ENCODE results near the gene COL7A1.
A peak's percentile ranks its signal among the peaks of the same experiment; 100 is the strongest.
"Not testable (repeated sequence)": the region's sequence is repeated elsewhere in the genome, so short reads cannot be mapped to it uniquely, and the experiment has no call there.

COL7A1 gene

DNA sequence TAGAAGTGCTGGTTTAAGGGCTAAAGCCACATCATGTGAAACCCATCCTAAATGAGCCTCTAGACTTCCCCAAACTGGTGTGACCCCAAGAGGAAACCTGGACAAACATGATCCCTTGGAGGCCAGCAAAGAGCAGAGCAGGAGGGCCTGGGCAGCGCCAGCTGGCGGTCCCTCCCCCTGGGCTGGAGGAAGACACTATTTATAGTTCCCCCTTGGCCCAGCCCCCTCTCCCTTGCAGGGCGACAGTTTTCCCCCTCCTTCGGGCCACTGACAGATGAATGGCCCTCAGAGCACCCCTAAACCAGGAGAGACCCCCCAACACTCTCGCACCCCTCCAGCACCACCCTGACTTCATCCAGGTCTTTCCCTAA lies 34.5 kb downstream of the COL7A1 start:
- DNase-seq, result no peak

DNA sequence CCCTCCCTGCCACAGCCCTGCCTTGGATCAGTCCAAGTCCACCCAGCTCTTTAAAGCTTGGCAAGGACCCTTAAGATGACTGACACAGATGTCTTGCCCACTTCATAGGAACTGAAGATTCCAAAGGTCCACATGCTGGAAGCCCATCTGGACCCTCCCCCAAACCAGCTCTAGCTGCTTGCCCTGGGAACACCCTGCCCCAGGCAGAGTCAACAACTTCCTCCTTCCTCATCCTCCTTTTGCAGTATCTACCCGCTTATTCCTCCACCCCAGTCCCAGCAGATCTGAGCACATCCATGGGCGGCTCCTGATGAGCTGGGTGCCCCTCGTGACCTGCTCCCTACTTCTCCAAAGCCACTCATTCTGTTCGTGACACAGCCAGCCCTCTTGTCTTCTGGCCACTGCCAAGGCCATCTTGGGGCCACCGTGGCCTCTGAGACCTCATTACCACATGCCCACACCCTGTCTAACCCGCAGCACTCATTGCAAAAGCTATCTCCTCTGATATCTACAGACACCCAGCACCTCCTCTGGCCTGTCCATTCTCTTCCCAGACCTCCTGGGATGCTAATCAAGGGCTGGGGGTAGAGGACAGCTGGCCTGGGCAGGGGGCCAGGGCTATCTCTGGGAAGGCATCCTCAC lies 36.5 kb downstream of the COL7A1 start:
- DNase-seq, result no peak

DNA sequence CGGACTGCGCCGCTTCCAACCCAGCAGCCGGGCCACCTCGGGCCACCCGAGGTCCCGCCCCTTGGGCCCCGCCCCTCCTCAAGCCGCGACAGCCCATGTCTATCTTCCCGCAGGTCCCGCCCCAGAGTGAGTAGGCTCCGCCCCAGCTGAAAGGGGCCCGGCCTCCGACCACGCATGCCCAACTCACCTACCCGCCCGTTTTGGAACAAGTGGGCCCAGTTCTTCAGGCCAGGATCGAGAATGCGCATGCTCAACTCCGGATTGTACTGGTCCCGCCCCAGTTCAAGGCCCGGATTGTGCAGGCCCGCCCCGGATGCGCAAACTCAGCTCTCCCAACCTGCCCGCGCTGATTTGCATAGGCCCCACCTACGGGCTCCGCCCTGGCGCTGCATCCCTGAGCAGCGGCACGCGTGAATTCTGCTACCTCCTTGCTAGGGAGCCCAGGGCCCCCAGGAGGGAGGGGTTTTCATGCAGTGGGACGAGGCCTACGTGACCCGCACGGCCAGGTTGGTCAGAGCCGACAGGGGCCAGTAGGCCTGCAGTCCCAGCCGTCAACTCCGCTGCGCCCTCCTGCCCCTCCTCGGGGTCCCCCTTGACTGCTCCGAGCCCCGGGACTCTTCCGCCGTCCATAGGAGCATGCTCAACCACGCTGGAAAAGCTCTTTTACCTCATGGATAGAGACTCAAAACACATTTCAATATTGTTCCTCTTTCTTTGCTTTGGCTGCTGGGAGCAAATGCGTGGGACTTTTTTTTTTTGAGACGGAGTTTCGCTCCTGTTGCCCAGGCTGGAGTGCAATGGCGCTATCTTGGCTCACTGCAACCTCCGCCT lies 38.1 kb downstream of the COL7A1 start, which contains the start of gene PFKFB4:
TSS of gene PFKFB4 (minus strand) at position 8 of the 831 bp plus-strand sequence. CDS start 26 bp downstream, outside the sequence.
- peak; percentile 95 for DNase-seq

DNA sequence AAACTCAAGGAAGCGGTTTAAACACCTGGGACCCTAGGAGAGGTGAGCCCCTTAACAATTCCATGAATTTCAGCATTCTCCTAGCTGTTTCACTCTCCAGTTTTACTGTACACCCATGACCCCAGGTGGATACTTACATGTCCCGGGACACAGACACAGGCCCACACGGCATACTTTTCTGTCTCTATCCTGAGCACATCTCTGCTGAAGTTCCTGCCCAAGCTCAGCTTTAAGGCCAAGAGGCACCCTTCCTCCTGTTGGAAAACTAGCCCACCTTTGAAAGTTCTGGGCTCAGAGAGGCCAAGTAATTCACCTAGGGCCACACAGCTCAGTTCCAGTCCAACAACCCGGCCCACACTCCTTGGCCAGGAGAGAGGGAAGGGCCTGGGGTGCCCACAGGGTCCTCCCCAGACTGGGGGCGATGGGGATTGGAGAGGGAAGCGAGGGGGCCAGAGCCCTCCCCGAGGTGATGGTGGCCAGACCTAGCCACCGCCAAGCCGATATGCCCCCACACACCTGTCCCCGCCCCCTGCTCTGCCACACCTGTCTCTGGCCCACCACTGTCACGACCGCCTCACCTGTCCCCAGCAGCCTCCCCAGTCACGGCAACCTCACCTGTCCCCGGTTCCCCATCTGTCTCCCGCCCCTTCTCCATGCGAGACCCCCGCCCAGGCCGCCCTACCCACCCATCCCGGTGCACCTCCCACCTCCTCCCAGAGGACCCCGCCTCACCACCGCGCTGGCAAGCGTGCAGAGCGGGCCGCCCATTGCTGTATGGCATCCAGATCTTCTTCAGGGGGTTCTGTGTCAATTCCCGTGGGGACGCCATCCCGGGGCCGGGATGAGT lies 39.0 kb downstream of the COL7A1 start:
- DNase-seq, result no peak

DNA sequence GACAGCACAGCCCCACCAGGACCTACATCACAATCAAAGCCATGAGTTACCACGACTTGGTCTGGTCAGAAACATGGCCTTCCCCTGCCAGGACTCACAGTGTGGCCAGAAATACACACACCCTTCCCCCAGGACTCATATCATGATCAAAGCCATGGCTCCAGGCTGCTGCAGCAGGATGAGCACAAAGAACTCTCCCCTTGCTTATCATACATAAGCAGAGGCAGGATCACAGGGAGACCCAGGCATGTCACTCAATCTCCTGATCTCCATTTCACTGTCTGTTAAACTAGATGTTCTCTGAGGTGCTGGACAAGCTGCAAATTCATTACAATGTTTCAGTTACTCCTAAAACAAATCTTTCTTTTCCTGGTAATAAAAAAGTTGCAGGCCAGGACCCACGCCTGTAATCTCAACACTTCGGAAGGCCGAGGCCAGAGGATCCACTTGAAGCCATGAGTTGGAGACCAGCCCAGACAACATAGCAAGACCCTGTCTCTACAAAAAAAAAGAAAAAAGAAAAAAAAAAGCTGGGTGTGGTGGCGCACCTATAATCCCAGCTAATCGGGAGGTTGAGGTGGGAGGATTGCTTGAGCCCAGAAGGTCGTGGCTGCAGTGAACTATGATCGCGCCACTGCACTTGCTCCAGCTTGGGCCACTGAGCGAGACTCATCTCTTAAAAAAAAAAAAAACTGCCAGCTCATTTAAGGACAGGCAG lies 39.7 kb downstream of the COL7A1 start:
- no peak for DNase-seq

DNA sequence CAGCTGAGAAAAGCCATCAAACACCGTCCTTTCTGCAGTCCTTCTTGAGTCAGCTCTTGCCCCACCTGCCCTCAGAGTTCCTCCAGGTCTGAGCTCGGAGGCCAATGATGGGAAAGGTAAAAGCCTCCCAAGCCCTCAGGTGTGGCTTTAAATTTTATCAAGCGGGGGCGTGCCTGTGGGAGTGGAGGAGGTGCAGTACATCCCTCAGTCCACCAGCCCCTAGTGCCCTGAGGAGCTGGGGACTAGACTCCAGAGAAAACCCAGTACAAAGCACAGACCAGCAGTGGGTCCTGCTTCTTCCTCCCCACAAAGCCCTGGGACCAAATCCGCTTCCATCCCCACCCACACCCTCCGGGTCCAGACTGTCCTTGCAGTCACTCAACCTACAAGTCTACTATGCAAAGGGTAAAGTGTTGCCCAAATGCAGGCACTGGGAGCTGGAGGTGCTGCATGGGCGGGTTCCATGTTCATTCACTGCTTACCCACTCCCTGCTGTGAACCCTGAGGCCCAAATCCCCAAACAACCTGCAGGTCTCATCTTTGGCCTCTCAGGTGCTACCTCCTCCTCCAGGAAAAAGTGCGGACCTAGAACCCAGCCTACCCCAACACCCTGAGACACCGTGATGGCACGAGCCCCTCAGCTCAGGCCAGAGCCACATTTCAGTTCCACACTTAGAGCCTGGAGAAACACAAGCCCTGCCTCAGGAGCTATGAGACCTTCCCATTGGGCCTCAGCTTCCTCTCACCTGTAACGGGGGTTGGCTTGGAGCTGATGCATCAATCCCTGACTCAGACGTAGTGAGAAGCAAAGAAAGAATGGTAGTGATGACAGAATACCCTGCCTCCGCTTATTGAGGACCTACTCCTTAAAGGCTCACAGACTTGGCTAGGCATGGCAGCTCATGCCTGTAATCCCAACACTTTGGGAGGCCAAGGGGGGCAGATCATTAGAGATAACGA lies 41.0 kb downstream of the COL7A1 start:
- no peak for DNase-seq

DNA sequence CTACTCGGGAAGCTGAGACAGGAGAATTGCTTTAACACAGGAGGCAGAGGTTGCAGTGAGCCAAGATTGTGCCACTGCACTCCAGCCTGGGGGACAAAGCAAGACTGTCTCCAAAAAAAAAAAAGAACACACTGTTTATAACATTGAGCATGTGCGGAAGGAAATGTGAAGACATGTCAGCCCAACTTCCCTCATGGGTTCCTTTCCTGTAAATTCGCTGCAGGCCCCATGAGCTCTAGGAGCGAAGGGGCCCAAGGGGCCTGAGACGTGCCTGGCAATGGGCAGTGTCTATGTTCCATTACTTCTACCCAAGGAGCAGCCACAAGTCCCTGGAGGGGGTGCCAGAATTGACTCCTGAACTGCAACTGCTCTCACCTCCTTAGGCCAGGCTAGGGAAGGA lies 41.8 kb downstream of the COL7A1 start:
- DNase-seq, result no peak

DNA sequence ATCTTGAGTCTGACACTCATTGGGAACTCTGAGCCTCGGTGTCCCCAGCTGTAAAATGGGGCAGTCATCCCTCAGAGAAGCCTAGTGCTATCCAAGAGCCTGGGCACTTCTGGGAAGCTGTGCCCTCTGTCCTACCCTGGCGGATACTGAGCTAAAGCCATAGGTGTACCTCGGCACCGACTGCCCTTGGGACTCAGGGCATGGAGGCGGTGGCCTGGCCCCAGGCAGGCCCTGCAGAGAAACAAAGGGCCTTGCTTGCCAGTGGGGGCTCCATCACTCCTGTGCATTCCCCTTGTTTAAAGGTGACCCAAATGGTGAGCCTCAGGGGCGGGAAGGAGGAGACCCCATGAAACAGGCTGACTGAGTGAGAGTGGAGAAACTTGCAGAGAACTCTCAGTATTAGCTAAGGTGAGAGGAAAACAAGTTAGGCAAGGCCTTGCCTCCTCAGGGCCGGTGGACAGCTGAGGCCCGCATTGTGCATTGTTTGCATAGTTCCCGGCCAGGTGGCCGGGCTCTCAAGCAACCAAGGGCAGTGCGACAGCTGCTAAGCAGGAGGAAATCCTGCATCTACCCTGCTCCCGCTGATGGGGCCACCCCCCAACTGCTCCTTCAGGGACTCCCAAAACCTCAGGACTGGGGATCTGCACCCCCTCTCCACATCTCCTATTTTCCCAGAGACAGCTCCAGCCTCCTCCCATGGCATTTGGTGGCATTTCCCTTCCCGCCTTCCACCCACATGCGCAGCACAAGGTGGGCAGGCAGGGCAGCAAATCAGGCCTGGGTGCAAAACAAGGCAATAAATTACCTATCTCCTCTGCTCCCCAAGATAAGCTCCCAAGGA lies 42.8 kb downstream of the COL7A1 start:
- no peak for DNase-seq

DNA sequence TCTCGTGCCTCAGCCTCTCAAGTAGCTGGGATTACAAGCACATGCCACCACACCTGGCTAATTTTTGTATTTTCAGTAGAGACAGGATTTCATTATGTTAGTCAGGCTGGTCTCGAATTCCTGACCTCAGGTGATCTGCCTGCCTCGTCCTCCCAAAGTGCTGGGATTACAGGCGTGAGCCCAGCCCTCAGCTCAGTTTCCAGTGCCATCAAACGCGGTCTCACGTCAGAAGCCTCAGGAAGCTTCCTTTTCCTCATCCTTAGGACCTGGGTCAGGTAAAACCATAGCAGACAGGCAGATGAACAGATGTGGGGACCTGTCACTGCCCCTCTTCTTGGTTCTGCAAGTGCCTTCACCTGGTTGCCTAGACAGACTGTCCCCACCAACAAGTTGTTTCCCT lies 43.5 kb downstream of the COL7A1 start:
- not testable (repeated sequence) for DNase-seq

DNA sequence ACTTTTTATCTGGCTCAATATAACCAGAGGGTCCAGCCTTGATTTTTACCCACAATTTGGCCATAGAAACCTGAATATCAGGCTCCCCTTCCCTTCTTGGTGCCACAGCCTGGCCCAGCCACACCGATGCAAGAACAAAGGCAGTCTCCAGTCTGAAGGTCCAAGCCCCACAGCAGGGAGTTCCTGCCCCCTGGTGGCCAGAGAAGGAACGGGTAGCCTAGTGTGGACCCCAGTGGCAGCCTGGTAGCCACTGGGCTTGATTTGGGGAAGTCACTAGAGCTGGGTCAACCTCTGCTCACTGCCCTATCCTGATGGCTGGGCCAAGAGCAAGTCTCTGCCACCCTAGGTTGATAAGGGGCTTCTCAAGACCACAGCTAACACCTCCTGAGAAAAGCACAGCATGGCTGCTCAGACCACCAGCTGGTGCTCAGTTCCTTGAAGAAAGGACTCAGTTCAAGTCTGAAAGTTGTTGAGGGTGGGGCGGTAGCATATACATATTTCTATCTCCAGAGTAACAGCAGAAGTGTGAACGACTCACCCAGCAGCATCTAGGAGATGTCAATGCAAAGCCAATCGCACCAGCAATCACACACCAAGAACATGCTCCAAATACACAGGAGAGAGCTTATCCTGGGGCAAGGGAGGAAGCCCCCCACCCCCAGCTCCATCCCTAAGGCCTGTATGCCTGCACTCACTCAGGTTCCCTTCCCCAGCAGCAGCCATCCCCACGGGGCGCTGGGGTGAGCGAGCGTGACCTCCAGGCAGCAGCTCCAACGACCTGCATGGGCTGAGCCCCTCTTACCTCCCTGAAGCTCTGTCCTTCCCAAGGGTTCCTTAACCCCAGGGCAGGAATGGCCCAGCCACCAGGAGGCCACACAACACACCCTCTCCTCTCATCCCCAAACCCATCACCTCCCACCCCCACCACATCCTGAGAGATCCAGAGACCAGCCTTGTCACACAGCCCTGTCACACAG lies 46.1 kb downstream of the COL7A1 start:
- peak; percentile 40 for DNase-seq

DNA sequence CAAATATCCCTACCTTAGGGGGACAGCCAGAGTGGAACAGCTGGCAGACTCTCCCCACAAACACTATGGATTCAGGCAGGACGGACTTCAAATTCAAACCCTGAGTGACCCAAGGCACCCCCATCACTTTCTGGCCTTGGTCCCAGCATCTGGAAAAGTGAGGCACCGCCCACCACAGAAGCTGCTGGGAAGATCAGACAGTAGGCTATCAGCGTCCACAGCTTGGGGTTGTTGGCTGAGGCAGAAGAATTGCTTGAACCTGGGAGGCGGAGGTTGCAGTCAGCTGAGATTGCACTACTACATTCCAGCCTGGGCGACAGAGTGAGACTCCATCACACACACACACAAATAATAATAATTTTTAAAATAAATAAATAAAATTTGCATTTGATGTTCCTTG lies 47.0 kb downstream of the COL7A1 start:
- DNase-seq, result no peak

DNA sequence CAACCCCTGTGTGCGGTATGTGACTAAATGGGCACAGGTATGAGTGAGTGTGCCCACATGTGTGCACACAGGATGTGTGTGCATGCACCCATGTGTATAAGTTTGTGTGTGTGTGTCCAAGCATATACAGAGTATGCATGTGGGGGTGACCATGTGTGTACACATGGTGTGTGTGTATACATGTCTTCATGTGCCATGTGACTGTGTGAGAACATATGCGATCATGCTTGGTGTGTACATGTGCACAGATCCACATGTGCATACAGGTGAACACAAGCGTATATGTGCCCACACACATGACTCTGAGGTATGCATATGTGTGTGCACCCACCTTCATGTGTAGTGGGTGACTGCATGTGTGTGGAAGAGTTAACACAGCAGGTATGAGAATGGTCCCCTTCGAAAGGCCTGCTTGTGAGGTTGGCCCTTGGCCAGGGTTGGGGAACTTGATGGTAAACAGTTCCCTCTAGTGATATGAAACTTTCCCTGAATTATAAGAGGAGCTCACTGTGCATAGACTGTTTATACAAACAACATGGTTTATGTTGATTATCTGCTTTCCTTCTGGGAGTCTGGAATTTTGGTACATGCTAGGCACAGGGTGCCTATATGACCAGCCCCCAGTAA lies 48.8 kb downstream of the COL7A1 start:
- DNase-seq, result no peak

DNA sequence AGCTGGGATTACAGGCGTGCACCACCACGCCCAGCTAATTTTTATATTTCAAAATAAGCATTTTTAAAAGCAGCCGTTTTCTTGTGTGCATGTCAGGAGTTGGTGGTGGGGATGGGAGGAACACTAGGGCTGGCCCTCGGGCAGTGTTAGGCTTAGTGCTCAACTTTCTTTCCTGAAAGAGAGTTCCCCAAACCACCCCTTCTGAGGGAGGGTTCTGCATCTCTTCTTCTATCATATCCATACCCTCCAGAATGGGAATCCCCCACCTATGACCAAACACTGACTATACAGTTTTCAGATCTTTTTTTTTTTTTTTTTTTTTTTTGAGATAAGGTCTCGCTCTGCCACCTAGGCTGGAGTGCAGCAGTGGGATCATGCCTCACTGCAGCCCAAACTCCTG lies 51.0 kb downstream of the COL7A1 start:
- no peak for DNase-seq

DNA sequence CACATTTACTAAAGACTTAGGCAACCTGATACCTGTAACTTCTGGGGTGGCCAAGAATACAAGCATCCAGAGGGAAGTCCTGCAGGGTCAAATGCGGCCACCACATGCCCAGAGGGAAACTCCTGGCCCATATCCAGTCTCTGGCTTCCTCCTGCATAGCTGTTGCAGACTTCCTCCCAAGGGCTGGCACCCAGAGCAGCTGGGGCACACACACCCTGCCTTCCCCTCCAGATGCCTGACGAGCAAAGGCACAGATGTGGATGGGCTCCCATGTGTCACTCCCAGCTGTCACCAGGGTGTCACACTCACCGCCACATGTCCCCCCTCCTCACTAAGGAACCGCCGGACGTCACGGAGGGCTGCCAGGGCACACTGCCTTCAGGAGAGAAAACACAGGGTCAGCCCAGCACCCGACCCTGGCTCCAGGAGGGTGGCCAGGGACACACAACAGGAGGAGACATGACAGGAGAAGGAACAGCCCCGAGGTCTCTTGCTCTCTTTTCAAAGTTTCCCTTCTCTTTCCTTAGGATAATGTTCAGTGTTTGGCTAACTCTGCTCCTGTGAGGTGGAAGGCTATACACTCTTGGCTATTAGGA lies 51.8 kb downstream of the COL7A1 start:
- no peak for DNase-seq

DNA sequence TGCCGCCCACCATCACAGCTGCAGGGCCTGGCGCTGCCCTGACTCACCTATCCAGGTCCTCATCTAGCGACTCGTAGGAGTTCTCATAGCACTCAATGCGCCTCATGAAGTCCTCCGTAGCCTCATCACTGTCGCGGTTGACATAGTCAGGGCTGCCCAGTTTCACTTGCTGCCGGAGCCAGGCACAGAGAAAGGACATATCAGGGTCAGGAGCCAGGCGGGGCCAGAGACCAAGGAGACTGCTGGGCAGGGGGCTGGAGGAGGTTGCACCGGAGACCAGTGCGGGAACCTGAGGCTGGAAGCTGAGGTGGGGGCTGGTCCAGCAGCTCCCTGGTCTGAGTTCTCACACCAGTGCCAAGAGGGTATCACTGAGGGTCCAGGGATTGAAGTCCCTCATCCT lies 56.7 kb downstream of the COL7A1 start:
- no peak for DNase-seq

DNA sequence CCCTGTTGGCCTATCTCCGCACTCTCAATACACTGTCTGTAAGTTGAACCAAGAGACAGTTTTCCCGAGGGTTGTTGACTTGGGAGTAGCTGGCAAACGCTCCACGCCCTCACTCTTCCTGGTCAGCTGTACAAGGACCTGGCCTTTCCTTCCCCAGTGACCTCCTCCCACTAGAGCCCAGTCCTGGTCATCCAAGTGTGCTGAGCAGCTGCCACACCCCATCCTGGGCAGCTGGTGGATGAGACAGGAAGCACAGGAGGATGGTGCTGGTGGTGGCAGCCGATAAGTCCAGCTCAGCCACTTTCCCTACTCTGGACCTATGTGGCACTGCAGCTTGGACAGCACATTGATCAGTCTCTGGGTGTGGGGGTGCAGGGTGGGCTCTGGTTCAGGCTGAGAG lies 58.3 kb downstream of the COL7A1 start:
- no peak for DNase-seq

DNA sequence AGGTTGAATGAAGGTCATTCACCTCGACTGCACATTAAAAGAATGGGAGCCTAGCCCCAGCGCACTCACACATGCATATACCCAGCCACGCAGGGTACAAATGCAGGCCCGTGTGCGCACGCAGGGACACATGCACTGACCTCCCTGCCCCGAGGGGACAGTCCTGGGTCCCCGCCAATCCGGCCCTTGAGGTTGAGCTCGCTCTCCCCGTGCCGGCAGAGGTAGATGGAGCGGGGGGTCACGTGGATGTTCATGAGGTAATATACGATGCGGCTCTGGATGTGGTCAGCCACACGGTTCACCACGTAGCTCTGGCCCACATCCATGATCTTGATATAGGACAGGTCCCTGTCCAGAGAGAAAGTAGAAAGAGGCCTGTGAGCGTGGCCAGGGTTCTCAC lies 59.0 kb downstream of the COL7A1 start:
- DNase-seq, result no peak

DNA sequence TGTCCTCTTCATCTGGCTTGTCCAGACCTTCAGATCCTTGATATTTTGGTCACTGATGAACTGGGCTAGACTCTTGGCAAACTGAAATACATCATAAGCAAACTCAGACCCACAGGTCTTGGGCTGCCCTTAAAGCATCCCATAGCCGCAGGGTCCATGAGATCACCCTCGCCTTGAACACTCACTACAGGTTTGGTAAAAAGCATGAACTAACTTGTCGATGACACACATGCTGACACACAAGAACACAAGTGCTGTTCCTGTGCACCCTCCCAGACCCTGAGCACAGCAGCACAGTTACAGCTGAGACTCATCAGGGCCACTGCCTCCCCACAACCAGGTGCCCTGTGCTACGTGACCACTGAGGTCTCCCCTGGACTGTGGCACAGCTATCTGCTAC lies 59.6 kb downstream of the COL7A1 start:
- DNase-seq, result no peak

DNA sequence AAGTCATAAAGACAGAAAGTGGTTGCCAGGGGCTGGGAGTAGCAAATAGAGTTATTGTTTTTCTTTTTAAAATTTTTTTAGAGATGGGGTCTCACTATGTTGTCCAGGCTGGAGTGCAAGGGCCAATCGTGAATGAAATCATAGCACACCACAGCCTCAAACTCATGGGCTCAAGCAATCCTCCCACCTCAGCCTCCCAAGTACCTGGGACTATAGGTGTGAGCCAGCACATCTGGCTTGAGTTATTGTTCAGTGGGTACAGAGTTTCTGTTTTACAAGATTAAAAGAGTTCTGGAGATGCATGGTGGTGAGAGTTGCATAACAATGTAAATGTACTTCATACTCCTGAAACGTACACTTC lies 62.2 kb downstream of the COL7A1 start:
- DNase-seq, result no peak
